Stimulated activated CD4-positive, alpha-beta T cell treated with anti-CD3 and anti-CD28 coated beads, TNF-alpha, amount 100 ng/mL, for 24 hours (primary cell): ENCODE data around the gene DHCR24.
"Not testable (repeated sequence)": the region's sequence is repeated elsewhere in the genome, so short reads cannot be mapped to it uniquely, and the experiment has no call there.

Experiments
- DNase-seq, 3 experiments: peaks; one replicate each; pipeline ENCODE4 v3.0.0-alpha.2; 2020; ENCODE audit warnings: low read depth in 3 of 3

The DHCR24 gene, protein sequence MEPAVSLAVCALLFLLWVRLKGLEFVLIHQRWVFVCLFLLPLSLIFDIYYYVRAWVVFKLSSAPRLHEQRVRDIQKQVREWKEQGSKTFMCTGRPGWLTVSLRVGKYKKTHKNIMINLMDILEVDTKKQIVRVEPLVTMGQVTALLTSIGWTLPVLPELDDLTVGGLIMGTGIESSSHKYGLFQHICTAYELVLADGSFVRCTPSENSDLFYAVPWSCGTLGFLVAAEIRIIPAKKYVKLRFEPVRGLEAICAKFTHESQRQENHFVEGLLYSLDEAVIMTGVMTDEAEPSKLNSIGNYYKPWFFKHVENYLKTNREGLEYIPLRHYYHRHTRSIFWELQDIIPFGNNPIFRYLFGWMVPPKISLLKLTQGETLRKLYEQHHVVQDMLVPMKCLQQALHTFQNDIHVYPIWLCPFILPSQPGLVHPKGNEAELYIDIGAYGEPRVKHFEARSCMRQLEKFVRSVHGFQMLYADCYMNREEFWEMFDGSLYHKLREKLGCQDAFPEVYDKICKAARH

DNA sequence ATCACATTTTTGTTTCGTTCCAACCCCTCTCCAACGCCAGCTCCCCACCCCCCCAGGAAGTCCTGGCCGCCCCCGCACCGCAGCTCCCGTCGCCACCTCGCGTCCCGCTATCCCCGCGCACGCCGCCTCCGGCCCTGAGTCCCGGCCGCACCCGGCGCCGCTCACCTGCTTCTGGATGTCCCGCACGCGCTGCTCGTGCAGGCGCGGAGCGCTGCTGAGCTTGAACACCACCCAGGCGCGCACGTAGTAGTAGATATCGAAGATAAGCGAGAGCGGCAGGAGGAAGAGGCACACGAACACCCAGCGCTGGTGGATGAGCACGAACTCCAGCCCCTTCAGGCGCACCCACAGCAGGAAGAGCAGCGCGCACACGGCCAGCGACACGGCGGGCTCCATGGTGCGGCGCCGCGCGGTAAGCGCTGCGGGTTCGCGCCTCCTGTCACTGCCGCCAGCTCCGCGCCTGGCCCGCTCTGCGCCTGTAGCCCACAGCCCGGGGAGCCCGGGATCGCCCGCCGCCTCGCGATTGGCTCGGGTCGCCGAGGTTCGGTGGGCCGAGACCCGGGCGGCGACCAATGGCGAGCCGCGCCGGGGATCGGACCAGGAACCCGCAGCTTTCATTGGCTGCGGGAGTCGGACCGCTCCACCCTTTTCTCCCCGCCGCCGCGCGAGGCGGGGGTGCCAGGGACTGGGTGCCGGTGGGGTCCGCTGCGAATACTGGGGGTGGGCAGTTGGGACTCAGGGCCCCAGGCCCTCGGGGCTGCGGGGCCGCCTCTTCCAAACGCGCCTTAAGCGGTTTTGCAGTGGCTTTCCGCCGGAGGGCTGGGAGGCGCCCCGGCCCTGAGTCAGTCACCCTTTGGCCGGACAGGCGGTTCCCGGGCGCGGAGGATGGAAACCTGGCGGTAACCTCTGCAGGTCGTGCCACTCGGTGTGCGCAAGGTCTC is at the start of gene DHCR24:
Gene DHCR24 (minus strand): TSS at position 472 of the 941 bp plus-strand sequence. CDS start 76 bp downstream, at position 396.
- peak; percentile 54 to 79 (median 61) for DNase-seq

DNA sequence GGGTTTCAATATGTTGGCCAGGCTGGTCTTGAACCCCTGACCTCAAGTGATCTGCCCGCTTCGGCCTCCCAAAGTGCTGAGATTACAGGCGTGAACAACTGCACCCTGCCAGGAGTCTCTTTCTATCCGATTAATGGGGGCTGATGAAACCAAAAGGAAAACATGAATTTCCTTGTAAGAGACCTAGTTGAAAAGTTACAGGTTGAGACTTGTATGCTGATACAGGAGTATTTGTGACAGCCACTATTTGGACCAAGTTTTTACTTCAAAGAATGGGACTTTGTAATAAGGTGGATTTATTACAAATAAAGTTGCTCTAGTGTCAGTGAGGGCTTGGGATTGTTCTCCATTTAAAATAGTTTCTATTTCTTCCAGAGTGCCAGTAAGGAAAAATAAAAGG is 49.8 kb upstream of the DHCR24 start:
- DNase-seq = no peak

DNA sequence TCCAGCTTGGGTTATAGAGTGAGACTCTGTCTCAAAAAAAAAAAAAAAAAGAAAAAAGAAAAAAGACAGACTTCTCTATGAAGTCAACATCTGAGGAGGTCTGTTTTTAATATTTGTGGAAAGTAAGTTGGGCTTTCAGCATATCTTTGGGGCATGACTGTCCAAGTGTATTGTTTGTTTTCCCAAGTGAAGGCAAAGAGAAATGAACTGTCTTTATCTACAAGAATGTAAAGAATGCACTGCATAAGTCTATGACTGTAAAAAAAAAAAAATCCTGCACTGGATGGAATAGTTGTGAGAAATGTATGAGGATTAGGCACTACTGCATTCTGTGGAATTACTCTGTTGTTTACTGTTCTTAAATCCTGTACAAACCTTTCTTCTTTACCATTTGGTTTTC is 47.9 kb upstream of the DHCR24 start:
- DNase-seq = no peak

DNA sequence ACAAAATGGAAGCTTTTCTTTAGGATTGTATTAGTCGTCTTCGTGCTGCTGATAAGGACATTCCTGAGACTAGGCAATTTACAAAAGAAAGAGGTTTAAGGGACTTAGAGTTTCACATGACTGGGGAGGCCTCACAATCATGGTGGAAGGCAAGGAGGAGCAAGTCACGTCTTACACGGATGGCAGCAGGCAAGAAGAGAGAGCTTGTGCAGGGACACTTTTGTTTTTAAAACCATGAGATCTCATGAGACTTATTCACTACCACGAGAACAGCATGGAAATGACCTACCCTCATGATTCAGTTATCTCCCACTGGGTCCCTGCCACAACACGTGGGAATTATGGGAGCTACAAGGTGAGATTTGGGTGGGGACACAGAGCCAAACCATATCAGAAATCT is 47.1 kb upstream of the DHCR24 start:
- DNase-seq = not testable (repeated sequence)

DNA sequence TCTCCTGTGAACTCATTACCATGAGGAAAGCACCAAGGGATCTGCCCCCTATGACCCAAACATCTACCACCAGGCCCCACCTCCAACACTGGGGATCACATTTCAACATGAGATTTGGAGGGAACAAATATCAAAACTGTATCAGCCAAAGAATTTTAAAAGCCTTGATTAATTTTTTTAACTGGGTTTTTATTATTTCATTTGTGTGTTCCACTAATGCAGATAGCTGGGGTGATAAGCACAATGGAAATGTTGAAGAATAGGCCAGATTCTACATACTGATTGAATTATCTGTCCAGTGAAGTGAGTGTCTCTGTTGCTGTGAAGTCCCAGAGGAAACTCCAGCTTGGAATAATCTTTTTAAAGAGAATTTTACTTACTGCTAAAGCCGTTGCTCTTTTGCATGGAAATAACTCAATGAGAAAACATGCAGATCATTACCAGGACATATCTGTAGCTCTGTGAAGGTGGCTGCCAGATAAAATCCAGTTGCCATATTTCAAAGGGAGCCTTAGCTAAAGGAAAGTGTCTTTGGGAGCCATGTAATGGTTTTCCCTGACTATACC is 44.4 kb upstream of the DHCR24 start:
- no peak for DNase-seq

DNA sequence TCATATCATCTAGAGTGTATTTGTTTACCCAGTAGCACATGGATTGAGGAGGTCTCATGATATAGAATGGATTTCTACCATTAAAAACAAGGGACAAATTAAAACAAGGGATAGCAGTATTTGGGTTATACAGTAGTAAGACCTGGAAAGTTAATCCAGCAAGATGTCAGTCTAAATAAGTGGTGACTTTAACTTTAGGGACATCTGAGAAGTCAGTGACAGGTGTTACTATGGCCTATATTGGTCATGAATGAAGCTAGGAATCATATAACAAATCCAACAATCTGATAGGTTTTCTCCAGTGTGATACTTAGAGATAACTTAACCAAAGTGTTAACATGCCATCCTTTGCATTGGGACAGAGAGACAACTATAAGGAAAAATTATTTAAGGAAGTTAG is 42.7 kb upstream of the DHCR24 start:
- no peak for DNase-seq

DNA sequence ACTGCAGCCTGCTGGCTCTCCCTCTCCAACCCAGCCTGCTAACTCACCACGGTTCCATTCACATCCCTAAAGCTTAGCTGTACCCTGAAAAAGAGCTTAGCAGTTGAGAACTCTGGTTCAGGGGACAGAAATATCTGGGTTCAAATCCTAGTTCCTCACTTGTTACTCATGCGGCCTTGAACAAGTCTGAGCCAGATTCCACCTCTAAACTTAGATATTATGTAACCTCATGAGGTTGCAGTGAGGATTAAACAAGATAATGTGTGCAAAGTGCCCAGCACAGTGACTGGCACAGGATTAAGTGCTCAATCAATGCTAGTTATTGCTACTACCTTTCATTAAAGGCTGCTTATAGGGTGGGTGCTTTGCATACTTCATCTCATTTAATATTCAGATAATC is 41.3 kb upstream of the DHCR24 start:
- DNase-seq = no peak

DNA sequence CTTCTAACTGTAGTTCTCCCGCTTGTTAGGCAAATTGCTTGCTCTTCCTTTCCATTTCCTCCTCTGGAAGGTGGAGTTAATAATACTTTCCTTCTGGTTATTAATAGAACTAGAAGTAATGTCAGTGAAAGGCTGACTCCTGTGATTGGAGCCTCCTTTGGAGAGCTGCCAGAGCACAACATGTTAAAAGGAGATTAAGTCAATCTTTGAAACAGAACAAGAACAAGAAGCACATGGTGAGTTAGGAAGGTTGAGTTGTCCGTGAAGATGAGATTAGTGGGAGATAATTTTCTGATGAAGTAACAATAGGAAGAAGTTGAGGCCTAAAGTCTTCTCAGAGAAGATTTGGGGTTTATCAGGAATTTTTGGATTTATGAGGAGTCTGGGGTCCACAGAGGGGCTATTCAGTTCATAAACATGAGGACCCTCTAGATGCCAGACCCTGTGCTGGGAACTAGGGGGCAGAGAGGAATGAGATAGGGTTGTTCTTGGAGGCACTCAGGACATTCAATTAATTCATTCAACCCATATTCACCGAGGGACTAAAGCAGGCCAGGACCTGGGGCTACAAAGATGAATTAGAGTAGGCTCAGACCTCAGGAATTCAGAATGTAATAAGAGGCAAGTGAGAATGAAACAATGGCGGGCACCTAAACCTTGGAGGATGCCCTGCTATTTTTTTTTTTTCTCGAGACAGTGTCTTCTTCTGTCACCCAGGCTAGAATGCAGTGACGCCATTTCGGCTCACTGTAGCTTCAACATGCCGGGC is 40.7 kb upstream of the DHCR24 start:
- no peak for DNase-seq

DNA sequence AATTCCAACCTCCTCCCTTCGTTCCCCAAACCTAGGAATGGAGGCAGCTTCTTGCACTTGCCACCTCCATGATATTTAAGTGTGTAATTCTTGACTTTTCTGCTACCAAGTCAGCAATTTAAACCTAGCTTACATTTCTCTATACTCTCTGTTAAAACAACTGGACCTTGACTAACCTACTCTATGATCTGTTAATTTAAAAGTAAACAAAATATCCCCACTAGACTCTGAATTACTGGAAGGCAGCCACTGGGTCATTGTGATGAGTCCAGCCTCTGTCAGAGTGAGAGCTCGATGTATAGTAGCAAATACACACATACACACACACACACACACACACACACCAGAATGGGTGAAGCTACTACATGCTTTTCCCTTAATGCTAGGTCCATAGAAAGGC is 40.0 kb upstream of the DHCR24 start:
- DNase-seq = no peak

DNA sequence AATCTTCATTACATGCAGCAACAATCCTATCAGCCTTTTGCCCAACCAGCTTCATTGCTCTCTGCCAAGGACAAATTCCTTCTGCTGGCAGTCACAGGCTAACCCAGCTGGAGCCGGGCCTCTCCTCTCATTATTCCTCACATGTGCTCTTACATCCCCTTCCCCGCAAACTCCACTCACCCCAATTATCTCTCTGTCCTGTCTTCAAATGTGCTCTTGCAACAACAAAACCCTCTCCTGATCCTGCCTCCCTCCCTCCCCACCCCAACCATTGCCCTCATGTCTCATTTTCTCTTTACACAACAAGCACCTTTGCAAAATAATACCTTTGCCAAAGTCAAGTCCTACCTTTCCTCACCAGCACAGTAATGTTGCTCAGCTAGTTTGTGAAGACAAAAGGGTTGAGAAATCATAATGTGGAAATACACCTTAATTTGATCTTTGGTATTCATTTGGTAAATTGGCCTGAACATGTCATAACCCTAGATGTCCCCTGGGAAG is 36.0 kb upstream of the DHCR24 start:
- DNase-seq = no peak

DNA sequence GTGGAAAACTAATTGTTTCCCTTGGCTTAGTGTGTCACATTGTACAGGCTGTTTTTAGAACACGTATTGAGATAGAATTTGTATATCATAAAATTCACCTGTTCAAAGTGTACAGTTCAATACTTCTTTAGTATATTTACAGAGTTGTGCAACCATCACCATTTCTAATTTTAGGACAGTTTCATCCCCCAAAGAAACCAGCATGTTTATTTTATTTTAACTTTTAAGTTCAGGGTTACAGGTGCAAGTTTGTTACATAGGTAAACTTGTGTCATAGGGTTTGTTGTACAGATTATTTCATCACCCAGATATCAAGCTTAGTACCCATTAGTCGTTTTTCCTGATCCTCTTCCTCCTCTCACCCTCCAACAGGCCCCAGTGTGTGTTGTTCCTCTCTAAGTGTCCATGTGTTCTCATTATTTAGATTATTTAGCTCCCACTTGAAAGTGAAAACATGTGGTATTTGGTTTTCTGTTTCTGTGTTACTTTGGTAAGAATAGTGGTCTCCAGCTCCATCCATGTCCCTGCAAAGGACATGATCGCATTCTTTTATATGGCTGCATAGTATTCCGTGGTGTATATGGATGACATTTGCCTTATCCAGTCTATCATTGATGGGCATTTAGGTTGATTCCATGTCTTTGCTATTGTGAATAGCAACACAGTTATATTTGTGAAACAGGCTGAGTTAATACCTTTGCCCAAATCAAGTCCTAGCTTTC is 35.2 kb upstream of the DHCR24 start:
- no peak for DNase-seq

DNA sequence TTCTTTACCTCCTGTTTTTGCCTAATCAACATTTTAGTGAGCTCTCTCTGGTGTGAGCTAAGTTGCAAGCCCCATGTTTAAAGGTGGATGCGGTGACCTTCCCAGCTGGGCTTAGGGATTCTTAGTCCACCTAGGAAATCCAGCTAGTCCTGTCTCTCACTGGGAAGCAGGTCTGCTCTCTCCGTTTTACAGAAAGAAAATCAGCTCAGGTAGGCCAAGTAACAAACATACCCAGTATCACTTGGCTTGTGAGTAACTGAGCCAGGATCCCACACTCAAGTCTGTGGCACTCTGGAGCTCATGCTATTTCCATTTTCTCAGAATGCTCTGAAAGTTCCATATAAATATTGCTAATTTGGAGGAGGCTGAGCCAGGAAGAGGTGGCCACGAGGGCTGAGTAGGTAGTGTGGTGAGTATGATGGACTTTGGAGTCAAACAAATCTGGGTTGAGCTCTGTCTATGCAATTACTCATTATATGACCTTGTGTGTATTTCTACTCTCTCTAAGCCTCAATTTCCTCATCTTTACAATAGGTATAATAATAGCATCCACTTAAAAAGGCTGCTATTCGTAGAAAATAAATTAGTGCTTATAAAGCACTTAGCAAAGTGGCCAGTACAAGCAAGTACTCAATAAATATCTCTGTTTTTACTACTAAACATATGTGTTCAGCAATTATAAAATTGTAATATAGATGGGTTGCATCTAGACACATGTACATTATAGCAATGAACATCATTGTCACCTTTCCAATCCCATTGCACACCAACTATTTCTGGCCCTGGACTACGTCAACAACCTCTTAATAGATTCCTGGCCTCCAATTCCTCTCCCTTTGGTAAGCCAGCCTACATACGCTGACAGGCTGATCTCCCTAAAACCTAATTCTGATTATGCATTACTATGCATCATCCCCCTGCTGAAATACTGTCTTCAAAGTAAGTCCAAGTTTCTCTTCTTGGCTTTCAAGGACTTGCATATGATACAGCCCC is 32.7 kb upstream of the DHCR24 start:
- DNase-seq = no peak

DNA sequence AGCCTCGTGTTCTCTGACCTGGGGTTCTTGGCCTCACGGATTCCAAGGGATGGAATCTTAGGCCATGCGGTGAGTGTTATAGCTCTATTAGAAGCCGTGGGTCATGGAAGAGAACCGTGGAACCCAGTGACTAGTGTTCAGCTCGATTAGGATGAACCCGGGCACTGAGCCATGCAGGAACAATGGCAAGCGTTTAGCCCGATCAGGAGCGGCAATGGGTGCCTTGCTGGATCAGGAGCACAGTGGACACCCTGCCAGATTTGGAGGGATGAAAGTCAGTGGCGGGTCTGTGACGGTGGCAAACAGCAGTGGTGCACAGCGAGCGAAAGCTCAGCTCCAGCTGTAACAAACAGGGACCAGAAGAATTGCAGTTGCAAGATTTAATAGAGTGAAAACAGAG is 24.1 kb upstream of the DHCR24 start:
- DNase-seq = not testable (repeated sequence)

DNA sequence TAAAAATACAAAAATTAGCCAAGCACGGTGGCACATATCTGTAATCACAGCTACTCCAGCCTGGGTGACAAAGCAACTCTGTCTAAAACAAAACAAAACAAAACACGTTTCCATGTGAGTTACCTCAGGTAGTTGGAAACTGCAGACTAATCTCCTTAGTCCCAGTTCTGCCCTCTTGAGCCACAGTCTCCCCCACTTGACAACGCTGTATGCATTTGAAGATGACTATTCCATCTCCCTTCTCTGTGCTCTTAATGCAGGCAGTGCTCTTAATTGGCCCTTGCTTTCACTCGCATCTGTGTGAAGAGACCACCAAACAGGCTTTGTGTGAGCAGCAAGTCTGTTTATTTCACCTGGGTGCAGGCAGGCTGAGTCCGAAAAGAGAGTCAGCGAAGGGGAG is 19.6 kb upstream of the DHCR24 start:
- DNase-seq = no peak

DNA sequence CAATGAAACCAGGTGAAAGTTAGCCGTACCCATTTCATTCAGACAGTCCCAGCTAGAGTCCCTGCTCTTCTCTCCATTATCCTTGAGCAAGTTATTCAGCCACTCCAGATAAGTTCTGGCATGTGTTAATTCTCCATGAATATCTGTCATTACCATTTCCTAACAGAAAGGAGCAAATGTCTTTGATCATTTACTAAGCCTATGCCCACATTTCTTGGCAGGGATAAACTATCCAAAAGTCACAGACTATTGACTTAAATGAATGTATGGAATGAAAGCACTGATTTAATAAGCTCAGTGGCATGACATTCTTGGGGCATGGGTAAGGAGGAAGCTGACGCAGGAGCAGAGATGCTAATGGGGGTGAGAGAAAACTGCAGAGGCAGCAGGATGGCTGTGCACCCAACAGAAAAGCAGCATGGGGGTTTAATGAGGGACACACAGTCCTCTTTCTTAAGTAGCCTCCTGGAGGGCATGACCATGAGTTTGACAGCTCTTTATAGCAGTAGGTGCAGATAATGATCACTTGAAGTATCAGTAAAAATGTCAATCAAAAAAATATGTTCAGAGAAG is 17.6 kb upstream of the DHCR24 start:
- DNase-seq = no peak

DNA sequence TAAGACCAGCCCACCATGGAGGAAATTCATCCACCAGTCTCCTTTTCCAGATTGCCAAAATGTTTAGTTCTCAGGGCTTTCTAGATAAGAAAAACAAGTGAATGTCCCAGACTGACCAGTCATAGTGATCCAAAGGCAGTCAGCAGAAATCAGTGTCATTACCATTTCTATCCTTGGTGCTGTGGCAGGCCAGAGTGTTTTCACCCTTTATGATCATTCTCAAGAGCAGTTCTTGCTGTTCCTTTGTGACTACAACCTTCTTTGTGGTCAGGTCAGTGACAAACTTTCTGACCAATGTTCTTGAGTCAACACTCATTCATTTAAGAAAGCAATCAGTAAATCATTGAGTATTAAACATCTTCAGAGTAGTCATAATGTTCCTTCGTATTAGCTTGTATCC is 7.3 kb upstream of the DHCR24 start:
- DNase-seq = no peak

DNA sequence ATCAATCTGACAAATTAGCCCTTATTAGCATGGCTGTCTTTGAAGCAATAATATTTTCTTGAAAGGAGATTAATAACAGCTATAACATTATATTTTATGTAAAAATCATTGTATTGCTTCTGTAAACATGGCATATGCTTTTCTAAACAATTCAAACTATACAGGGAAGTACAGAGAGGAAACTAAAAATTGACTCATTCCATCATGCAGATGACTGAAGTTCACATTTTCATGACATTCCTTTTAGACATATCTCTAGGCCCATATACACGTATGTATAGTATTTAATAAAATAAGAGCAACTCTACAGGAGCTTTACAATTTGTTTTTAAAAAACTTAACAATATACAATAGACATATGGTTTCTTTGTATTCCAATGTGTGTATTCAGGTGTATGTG is 5.6 kb upstream of the DHCR24 start:
- no peak for DNase-seq

DNA sequence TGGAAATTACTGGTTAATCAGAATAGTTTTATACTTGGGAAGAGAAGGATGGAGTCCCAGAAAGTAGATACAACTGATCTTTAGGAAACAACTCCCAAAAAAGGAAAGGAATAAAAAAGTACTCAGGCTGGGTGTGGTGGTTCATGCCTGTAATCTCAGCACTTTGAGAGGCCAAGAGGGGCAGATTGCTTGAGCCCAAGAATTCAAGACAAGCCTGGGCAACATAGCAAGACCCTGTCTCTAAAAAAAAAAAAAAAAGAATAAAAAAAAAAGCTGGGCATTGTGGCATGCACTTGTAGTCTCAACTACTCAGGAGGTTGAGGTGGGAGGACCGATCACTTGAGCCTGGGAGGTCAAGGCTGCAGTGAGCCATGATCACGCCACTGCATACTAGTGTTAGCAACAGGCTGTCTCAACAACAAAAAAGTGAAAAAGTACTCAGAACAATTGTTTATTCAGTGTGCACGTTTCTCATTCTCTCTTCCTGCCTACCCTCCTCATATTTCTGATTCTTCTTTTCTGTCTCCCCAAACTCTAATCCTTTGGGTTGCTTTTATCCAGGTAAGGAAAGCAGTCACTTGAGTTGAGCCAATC is 2.2 kb upstream of the DHCR24 start:
- no peak for DNase-seq
